Gastroesophageal sphincter (tissue), 4 donors: ENCODE measurements around the gene DUSP14. TPM values are rescaled to one million over a fixed set of nuclear protein-coding genes. Genes with fewer than 3 reads are reported as not detected.

Source experiments
- ATAC-seq: fragments of 150-250 bp; one replicate; pipeline ENCODE4 v1.9.1; 2016; ENCODE audit warnings: mild to moderate bottlenecking, moderate library complexity
- H3K27ac ChIP-seq, 4 donors: fragments of 200-600 bp; sonication (generic) in 3 of 4; 1 replicate in 3 of 4; 2 replicates in 1 of 4; pipeline ENCODE4 v1.5.1; 2016 to 2019
- H3K27me3 ChIP-seq: fragments of 200-600 bp; sonication (generic); one replicate; pipeline ENCODE4 v1.5.1; 2019
- H3K36me3 ChIP-seq, 2 donors: fragments of 200-600 bp; sonication (generic); one replicate each; pipeline ENCODE4 v1.5.1; 2019; ENCODE audit warnings: control low read depth in 1 of 2
- H3K4me1 ChIP-seq, 3 donors: fragments of 200-600 bp; sonication (generic); 1 replicate in 2 of 3; 2 replicates in 1 of 3; pipeline ENCODE4 v1.5.1; 2016 to 2019; ENCODE audit warnings: control low read depth in 2 of 3
- H3K4me3 ChIP-seq, 2 donors: fragments of 200-600 bp; sonication (generic); one replicate each; pipeline ENCODE4 v1.5.1; 2019; ENCODE audit warnings: mild to moderate bottlenecking in 1 of 2, moderate library complexity in 1 of 2
- H3K9me3 ChIP-seq, 3 donors: fragments of 200-600 bp; sonication (generic); one replicate each; pipeline ENCODE4 v1.5.1; 2017 to 2019; ENCODE audit warnings: control low read depth in 2 of 3
- CTCF ChIP-seq, 4 experiments: fragments of 200-600 bp in 2 of 4; fragments of 450-650 bp in 2 of 4; sonication (generic) in 1 of 4; IDR thresholded peaks; one replicate each; pipeline ENCODE4 v1.5.1; 2017 to 2019; ENCODE audit warnings: antibody characterized with exemption in 4 of 4, mild to moderate bottlenecking in 2 of 4, moderate library complexity in 2 of 4
- EP300 ChIP-seq: sonication (generic); formaldehyde crosslinking; IDR thresholded peaks from one replicate; pipeline ENCODE4 v1.6.1; 2017; ENCODE audit warnings: antibody characterized with exemption, mild to moderate bottlenecking
- POLR2A ChIP-seq, 2 donors: fragments of 450-650 bp; IDR thresholded peaks; one replicate each; pipeline ENCODE4 v1.6.1; 2017; ENCODE audit warnings: antibody characterized with exemption in 2 of 2, mild to moderate bottlenecking in 2 of 2, moderate library complexity in 1 of 2
- POLR2AphosphoS5 ChIP-seq: sonication (generic); formaldehyde crosslinking; IDR thresholded peaks from one replicate; pipeline ENCODE4 v1.6.1; 2017; ENCODE audit warnings: antibody characterized with exemption
- WGBS, 2 donors: methylation state at CpG; one replicate each; pipeline ENCODE4 v1.1.5; 2018; ENCODE audit warnings: low coverage in 1 of 2; 5-methylcytosine and 5-hydroxymethylcytosine counted together
- total RNA-seq, 4 donors: library from RNA; depleted of rRNA; stranded (reverse); fragments of >200 nt; gene quantifications; one replicate each; pipeline ENCODE4 v1.1.0, GENCODE V29; 2016

DUSP14 gene
- total RNA-seq, 4 donors from 2014 or later: 11.8 to 46.0 (median 28.2) TPM

- H3K27ac ChIP-seq: no peak overlapping the region
- no peaks in the 10 kb centered on the region for H3K4me1 ChIP-seq
- no peaks in the 10 kb centered on the region for H3K27me3 ChIP-seq
- no peaks in the 10 kb centered on the region for H3K9me3 ChIP-seq
- H3K36me3 ChIP-seq: peaks cover 2 to 92% of the 10 kb centered on the region in 2 donors
- ATAC-seq: no peak
- WGBS, 2 donors: 58 to 81% methylated on average over 3 of the region's 3 CpGs
- TF ChIP-seq CTCF (IDR thresholded peaks at IDR 0.05): no peak
- no peak for TF ChIP-seq POLR2A (IDR thresholded peaks at IDR 0.05)
- no peak for TF ChIP-seq EP300
- TF ChIP-seq POLR2AphosphoS5: no peak
- H3K4me3 ChIP-seq: no peak overlapping the region
Observed at GRCh38 chr17:37532756-37533155, 43.1 kb downstream of the DUSP14 start.

- no peak for ATAC-seq
- Histone ChIP-seq H3K4me1 (no peaks in the 10 kb centered on the region), H3K36me3 (peaks cover 0 to 92% of the 10 kb centered on the region in 2 donors), H3K4me3 (no peak overlapping the region), H3K9me3 (no peaks in the 10 kb centered on the region), H3K27ac (no peak overlapping the region), H3K27me3 (no peaks in the 10 kb centered on the region)
- no peak for TF ChIP-seq CTCF (IDR thresholded peaks at IDR 0.05)
- TF ChIP-seq POLR2AphosphoS5: no peak
- TF ChIP-seq EP300: no peak
- no peak for TF ChIP-seq POLR2A (IDR thresholded peaks at IDR 0.05)
- WGBS, 2 donors: 87 to 97% methylated on average over 3 to 5 of the region's 5 CpGs
Observed at GRCh38 chr17:37535906-37536305, 46.2 kb downstream of the DUSP14 start.

- Histone ChIP-seq H3K4me1 (no peaks in the 10 kb centered on the region), H3K9me3 (no peaks in the 10 kb centered on the region), H3K27me3 (no peaks in the 10 kb centered on the region), H3K4me3 (no peak overlapping the region), H3K36me3 (peaks cover 0 to 97% of the 10 kb centered on the region in 2 donors), H3K27ac (no peak overlapping the region)
- TF ChIP-seq CTCF (IDR thresholded peaks at IDR 0.05) (no peak), POLR2AphosphoS5 (no peak), POLR2A (IDR thresholded peaks at IDR 0.05) (no peak), EP300 (no peak)
- ATAC-seq: no peak
- 85 to 92% methylated on average over 4 to 6 of the region's 8 CpGs for WGBS, 2 donors
Observed at GRCh38 chr17:37538981-37539659, 49.4 kb downstream of the DUSP14 start.

GRCh38 chr17:37541880-37542660 lies 52.4 kb downstream of the DUSP14 start:
- peaks cover 0 to 70% of the 10 kb centered on the region in 2 donors for H3K36me3 ChIP-seq
- no peaks in the 10 kb centered on the region for H3K9me3 ChIP-seq
- no peak for TF ChIP-seq CTCF (IDR thresholded peaks at IDR 0.05)
- no peak for TF ChIP-seq POLR2AphosphoS5
- no peak for TF ChIP-seq POLR2A (IDR thresholded peaks at IDR 0.05)
- TF ChIP-seq EP300: no peak
- no peak overlapping the region for H3K27ac ChIP-seq
- no peak for ATAC-seq
- H3K4me3 ChIP-seq: no peak overlapping the region
- no peaks in the 10 kb centered on the region for H3K27me3 ChIP-seq
- H3K4me1 ChIP-seq: peaks cover 0 to 16% (median 0%) of the 10 kb centered on the region in 3 donors
- 84% methylated on average over 9 of the region's 9 CpGs; no CpG with 5 or more reads in 1 of the 2 donors for WGBS, 2 donors
